Dermis blood vessel endothelial cell (primary cell): ENCODE results near the gene BCL6. TPM values are rescaled to one million over a fixed set of nuclear protein-coding genes. Genes with fewer than 3 reads are reported as not detected.

Source experiments
- DNase-seq: peaks from one replicate; pipeline ENCODE4 v3.0.0; 2010
- total RNA-seq: library from RNA; depleted of rRNA; stranded (reverse); fragments of >200 nt; gene quantifications from 2 replicates; pipeline ENCODE4 v1.2.3, GENCODE V29; 2014

Gene BCL6
- total RNA-seq, 1 donor from 2014 or later, result 2.2 TPM

DNA sequence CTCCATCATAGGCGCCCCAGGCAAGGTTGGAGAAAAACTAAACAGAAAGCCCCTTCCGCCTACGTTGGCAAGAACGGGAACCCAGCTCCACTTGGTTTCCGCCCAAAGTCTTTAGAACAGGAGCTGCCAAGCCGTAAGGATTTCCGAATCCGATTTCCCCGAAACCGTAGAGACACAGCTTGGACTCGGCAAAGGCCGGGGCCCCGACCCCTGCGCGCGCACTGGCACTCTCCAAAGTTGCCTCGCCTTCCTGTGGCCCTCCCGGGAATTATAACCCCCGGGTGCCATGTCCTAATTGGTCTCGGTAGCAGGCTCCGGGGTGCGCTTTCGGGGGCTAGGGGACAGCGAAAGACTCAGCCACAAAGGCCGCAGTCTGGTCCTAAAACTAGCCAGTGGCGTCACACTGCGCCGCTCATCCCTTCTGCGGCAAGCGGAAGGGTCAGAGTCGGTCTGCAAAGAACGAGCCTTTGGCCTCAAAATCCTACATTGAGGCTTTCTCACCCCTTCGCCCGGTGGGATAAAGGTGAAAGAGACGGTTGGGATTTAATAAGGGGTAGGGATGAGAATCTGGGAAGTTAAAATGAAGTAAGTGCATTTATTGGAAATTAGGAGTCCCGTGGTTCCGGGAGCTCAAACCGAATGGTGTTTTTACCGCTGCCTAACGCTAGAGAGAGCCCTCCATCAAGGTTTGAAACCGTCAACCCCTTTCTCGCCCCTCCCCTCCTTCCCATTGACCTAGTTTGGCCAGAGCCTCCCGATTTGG is 6.8 kb downstream of the BCL6 start:
- DNase-seq, result peak; percentile 94

DNA sequence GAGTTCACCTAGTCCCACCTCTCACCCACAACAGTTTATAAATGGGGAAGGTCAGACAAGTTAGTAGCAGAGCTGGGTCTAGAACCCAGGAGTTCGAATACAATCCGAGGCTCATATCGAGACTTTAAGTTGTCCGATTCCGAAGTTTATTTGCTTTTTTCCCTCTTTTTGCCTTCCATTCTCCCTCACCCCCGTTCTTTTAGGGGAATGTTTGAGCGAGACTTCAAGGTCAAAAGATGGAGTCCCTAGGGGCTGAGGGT is 7.3 kb downstream of the BCL6 start:
- no peak for DNase-seq

DNA sequence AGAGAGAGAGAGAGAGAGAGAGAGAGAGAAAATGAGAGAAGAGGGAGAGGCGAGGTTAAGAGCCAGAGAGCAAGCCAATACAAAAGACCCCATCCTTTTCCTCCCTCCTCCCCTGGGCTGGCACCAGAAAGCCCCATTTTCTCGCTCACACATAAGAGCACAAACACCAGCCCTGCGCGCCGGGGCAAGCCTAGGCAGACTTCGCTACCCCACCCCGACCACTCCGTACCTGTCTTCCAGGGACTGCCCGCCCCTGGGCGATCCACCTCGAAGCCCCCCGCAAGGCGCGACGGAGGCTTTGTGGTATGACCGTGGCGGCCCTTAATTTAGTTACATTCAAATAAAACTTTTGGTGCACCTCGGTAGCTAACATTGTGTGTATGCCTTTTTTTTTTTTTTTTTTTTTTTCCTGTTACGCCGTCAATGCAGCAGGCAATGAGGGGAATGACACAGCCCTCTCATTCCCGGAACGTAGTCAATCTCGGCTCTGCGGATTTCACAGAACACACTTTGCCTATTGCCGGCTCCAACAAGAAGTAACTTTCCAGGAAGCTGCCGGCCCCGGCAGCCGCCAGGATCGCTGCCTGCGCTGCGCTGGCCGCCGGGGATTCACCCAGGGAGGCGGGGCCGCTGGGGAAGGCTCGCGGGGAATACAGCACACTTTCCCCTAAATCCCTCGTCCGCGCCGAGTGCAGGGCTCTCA is 7.7 kb downstream of the BCL6 start:
- peak; percentile 78 for DNase-seq

DNA sequence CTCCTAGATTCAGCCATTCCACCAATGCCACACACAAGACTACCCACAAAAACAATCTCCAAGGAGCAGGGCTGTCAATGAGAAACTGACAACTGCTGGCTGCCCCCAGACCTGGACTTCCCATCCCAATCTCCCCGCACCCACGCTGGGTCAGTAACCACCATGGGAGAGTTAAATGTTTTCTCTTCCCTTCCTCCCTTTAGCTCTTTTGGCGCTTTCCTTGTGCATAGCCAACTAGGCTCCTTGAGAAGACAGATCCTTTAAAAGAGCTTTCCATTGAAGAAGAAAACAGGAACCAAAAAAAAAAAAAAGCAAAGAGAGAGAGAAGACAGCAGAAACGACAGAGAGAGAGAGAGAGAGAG is 8.3 kb downstream of the BCL6 start:
- no peak for DNase-seq

DNA sequence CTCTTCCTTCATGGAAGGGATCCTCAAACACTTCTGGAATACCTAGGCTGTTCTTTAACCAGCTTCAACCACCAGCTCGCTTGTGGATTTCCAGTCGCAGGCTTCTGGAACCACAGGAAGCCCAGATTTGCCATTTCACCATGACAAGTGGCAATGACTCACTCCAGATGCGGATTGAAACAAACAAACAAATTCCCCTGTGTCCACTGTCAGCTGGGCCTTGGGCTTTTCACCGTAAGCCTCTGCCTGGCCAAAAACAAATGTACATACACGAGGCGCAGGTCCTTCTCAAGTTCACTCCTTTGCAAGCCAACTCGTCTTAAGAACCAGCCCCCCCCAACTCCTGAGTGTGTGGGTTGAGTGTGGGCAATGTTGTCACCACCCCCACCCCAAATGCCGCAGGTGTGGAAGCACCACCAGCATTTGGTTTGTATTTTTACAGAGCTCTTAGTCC is 8.8 kb downstream of the BCL6 start:
- peak; percentile 49 for DNase-seq

DNA sequence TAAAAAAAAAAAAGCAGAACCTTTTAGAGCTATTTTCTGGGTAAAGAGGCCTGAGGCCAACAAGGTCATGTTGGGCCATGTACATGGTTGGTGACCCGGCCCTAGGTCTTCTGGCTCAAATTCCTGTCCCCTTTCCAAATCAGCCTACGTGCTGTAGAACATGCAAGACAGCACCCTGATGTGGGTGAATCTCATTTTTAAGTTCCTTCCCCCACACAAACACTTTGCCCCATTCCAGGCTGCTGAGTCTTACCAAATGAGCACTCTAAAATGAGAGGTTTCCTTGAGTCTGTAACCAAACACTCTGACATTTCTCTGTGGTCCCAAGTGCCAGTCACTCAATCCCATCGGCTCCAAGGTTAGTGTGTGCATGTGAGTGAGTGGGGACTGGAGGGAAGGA is 9.4 kb downstream of the BCL6 start:
- DNase-seq, result no peak

DNA sequence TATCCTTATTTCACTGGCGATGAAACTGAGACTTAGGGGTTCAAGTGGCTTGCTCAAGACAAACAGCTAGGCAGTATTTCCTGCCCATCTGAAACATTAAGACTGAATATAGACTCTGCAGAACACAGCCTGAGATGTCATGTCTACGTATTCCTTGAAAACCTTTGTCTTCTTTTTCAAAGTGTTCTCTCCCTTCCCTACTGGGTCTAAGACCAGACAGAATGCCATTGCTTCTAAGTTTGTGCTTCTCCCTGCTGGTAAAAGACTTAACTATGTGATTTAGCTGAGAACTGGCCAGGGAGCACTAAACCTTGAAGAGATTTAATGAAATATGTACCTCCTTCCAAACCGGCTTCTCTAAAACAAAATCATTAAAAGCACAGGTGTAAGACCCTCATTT is 9.9 kb downstream of the BCL6 start:
- no peak for DNase-seq

DNA sequence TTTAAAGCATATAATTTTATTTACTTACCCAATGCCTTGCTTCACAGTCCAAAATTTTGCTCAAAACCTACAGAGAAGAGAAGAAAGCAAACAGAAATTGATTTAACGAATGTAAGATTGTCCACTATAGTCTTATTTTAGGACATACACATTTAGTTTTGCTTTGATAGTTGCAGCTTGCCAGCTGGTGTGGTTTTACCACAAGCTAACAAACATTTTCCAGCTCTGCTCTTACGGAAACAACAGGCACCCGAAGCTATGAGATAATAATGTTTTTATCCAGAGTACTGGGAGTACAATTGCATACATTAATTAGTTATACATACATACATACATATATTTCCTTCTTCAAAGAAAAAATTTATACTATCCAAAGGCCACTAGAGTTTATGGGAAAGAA is 10.4 kb downstream of the BCL6 start:
- no peak for DNase-seq

DNA sequence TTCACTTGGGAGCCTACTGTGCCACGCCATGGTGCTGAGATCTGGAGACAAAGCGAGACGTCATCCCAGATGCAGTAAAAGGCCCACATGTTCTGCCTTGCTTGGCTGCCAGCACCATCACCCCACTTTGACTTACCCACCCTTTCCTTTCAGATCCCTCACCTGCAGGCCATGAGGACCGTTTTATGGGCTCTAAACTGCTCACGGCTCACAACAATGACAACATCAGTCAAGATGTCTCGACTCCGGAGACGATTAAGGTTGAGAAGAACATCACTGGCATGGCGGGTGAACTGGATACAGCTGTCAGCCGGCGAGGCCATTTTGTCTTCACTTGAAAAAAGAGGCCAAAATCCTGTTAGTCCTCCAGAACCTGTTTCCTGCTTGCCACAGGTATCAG is 11.9 kb downstream of the BCL6 start:
- no peak for DNase-seq

DNA sequence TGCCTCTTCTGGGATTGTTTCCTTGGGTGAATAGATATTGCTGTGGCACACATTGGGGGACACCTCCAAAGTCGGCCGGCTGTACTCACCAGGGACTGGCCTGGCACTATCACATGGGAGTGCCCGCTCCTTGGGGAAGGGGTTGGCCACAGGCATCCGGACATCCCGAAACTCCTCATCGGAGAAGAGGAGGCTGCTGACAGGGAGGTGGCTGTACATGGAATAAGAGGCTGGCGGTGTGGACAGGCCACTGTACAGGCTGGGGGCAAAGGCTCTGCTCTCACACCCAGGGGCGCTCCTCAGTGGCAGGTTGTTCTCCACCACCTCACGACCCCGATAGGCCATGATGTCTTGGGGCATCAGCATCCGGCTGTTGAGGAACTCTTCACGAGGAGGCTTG is 15.7 kb downstream of the BCL6 start:
- no peak for DNase-seq

DNA sequence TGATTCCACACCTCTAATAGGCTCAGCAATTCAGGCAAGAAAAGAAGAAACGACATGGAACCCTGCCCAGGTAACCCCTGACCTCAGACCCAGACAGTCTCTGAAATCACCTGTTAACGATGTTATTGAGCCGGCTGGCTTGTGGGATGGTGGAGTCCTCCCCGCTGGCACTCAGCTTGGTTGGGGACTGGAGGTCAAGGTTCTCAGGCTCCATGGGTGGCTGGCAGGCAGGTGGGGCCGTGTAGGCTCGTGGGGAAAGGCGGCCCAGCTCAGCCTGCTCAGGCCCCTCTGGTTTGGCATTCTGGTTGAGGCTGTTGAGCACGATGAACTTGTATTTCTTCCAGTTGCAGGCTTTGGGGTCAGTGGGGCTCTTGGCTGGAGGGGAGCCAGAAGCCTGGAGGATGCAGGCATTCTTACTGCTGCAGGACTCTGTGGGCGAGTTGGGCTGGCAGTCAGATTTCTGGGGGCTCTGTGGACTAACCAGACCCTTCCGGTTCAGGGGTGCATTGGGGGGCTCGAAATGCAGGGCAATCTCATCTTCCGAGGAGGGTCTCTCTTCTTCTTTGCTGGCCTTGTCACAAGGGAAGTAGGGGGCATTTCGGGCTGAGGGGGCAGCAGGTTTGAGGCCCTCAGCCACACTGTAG is 16.2 kb downstream of the BCL6 start:
- DNase-seq, result no peak

DNA sequence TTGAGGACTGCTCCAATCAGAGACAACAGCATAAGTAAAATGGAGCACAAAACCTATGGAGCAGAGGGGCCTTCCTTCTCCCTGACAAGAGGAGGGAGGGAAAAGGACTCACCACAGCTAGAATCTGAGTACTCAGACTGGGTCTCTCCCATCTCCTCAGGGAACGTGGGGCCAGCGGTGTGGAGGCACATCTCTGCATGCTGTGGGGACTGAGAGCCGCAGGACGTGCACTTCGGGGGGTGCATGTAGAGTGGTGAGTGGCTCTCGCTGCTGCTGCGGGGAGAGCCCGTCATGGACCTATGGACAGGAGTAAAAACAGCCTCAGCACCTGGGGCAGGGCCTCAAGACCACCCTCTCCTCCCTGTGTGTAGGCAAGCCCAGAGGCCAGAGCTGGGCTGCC is 17.0 kb downstream of the BCL6 start:
- no peak for DNase-seq

DNA sequence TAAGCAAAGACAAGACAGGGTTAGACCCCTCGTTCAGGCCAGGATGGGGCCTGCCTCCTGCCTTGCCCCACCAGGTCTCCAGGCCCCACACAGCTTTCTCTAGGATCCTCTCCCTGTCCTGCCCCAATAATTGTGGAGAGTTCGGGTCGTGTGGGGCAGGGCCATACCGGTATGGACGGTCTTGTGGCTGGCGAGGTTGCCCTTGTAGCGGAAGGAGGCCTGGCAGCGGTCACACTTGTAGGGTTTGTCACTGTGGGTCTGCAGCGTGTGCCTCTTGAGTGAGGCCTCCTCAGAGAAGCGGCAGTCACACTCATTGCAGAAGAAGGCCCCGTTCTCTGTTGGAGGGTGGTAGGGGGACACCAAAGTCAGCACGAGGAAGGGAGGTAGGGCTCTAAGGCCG is 18.7 kb downstream of the BCL6 start:
- DNase-seq, result no peak

DNA sequence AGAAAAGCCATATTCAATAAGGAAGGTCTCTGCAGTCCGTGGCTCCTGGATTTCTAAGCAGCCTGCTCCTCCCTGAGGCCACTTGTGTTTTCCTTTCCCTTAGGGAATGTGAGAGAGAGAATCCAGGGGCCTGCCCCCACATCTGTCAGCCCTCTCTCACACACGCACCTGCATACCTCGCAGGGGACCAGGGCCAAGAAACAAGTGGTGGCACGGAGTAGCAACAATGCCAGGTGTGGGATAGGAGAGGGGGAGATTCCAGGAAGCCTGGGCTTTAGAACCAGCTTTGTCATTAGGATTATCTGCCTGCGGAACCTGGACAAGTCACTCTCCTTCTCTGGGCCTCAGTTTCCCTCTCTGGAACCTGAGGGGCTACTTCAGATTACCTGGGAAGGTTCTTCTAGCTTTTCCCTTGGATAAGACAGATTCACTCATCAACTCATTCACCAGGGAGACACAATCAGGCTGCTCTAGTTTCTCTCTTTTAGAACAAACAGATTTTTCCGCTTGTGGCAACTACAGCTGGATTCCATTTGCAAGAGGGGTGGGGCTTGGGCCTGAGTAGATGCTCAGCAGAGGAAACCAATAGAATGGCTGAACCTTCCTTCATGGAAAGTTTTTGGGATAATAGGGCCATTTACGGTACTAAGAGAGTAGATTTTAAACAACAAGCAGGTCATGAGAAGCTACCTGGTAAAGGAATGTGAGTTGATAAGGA is 19.5 kb downstream of the BCL6 start:
- no peak for DNase-seq

DNA sequence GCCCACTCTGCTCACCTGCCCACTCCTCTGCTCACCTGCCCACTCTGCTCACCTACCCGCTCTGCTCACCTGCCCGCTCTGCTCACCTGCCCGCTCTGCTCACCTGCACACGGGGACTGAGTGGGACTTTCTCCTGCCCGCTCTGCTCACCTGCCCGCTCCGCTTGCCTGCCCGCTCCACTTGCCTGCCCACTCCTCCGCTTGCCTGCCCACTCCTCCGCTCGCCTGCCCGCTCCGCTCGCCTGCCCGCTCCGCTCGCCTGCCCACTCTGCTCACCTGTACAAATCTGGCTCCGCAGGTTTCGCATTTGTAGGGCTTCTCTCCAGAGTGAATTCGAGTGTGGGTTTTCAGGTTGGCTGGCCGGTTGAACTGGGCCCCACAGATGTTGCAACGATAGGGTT is 20.0 kb downstream of the BCL6 start:
- no peak for DNase-seq

DNA sequence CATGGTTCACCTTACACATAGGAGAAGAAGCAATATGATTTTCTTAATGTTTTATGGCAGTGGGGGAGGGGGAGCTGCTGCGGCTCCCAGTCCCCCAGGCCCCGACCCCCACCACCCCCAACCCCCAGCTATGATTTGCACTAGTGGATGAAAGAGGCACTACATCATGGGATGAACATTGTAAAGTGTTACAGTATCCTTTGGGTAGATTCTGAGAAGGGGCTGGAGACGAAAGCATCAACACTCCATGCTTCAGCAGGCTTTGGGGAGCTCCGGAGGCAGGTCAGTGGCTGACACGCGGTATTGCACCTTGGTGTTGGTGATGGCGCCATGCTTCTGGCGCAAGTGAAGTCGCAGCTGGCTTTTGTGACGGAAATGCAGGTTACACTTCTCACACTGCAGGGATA is 23.1 kb downstream of the BCL6 start:
- DNase-seq, result no peak

DNA sequence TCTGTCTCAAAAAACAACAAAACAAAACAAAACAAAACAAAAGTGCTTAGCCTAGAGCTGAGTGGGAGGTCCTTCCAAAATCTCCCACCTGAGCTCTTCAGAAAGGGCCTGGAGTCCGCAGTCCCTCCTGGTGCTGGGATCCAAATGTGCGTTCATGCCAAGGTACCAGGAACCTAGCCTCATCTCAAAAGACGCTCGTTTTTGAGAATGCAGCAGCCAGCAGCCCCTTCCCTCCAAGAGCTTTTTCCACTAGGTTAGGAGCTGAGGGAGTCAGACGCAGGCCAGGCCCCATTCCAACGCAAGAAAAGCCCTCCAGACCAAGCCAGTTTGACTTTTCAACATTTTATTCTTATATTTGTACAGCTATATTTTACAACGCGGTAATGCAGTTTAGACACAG is 24.2 kb downstream of the BCL6 start:
- no peak for DNase-seq

DNA sequence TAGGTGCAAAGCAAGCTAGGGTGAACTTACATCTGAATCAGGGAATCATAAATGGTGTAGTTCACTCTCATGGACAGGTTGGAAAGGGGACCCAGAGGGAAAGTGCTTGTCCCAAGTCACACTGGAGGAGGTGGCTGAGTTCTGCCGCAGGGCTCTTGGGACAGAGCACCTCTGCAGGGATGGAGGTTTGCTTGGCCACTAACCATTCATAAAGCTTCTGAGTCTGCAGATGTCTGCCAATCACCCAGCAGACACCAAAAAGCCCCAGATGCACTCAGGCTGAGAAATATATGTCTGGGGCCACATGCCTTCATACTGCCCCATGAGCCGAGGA is 25.0 kb downstream of the BCL6 start:
- no peak for DNase-seq

DNA sequence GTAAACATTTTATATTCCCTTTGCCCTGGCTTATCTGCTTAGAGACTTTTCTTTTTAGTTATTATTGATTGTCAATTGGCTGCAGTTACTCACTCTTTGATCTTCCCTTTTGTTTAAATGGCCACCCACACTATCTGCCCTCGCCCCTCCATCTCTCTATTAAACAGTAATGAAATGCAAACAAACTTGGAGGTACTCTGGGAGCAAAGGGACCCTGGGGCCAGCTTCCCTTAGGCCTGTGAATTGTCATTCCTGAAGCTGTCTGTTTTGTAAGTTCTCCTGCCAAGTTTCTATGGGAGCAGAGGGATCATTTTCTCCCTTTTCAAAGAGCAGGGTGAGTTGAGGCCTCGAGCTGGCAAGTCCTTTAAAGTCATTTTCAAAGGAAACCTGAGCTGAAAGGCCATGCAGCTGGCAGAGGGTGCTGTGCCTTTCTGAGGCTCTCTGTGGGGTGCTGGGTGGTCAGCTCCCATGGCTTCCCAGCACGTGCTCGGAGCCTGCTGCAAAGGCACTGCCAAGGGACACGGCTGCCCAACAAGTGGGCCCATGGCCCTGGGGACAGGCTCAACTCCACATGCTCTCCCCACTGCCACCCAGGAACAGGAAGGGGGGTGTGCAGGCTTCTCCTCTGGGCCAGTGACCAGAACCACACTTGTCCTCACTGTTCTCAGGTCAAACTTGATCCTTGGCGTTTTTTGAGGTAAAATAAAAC is 25.5 kb downstream of the BCL6 start:
- no peak for DNase-seq

DNA sequence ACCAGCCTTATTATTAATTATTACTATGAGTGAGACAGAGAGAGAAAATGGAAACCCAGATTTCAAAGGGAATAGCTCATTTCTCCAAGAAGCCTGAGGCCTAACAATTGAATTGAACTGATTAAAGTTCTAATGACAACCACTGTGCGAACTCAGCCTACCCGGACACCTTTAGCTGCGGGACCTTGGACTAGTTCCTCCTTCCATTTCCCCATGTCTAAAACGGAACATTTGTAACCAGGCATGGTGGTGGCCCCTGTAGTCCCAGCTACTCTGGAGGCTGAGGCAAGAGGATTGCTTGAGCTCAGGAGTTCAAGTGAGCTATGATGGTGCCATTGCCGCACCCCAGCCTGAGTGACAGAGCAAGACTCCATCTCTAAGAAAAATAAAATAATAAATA is 26.5 kb downstream of the BCL6 start:
- no peak for DNase-seq

DNA sequence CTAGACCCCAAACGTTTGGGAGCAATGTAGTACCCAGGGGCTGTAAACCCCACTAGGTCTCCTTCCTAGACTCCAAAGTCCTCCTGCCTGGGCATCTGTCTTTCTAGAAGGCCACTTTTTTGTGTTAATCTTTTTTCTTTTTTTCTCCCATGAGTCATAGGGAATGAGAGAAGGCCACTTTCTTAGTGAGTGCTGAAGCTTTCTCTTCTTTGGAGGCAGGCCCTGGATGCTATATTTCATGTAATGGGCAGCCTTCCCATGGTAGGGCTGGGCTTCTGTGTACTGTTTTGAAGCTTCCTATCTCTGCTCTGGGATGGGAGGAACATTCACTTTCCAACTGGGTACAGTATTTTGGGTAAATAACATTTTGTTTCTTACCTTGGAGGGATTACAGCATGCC is 27.7 kb downstream of the BCL6 start:
- no peak for DNase-seq

DNA sequence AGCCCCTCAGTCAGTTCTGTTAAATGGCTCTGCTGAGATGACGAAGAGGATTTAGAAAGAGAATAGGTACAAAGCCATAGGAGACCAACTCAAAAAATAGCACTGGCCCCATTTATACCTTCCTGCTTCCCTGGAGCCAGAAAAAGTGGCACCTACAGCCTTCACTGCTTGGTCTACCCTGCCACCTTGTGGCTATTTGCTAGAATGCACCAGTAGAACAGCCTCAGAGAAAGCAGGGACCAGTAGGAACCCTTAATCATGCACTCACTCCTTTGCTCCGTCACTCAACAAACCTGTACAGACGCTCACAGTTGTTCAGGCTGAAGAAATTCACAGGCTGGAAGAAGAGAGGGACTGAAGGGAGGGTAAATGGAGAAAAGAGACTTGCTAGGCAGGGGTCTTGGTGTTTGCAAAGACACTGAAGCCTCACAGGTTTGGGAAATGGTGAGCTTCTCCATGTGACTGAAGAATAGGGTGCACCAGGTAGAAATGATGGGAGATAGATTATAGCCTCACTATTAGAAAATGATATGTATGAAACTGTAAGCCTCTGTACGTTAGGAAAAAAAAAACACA is 30.8 kb downstream of the BCL6 start:
- DNase-seq, result peak; percentile 85

DNA sequence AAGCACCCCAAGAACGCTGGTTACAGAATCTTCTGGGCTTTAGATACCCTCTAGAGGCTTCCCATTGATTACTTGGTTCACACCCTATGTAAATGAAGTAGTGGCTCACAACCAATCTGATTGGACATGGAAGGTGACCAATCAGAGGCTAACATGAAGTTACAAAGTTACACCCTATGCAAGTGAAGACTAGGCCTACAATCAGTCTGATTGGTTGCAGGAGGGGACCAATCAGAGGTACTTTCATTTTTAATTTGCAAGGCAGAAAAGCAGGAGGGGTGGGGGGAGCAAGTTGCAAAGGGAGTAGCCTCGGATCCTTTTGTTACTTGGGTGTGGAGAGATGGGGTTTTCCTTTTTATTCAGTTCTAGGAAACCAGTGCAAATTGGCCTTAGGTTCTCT is 31.8 kb downstream of the BCL6 start:
- peak; percentile 60 for DNase-seq
